IMR-90 (cell line): Measurements from ENCODE around the gene ARMH4. TPM values are rescaled to one million over a fixed set of nuclear protein-coding genes. Genes with fewer than 3 reads are reported as not detected.

Experiments used
- MXI1 ChIP-seq: IDR thresholded peaks from 2 replicates; pipeline ENCODE4 v1.6.1; 2012; ENCODE audit warnings: low read depth, mild to moderate bottlenecking, low read length, moderate library complexity, borderline replicate concordance
- RAD21 ChIP-seq: IDR thresholded peaks from 2 replicates; pipeline ENCODE4 v1.6.1; 2012; ENCODE audit warnings: low read length, improper control_type of control experiment
- RCOR1 ChIP-seq: IDR thresholded peaks from 2 replicates; pipeline ENCODE4 v1.6.1; 2012; ENCODE audit warnings: mild to moderate bottlenecking, low read length, improper control_type of control experiment; ENCODE audit not compliant: insufficient replicate concordance
- USF2 ChIP-seq: fragments of 150-350 bp; IDR thresholded peaks from 2 replicates; pipeline ENCODE4 v1.6.1; 2017; ENCODE audit warnings: mild to moderate bottlenecking, antibody characterized with exemption, low read length, low read depth
- polyA plus RNA-seq, 3 experiments: library from polyadenylated mRNA; depleted of rRNA; stranded (reverse); fragments of >200 nt; gene quantifications; 2 replicates each; pipeline ENCODE4 v1.2.3, GENCODE V29; 2012; ENCODE audit warnings: low replicate concordance in 1 of 3
- total RNA-seq: library from RNA; depleted of rRNA; stranded (reverse); fragments of >200 nt; gene quantifications from 2 replicates; pipeline ENCODE4 v1.2.3, GENCODE V29; 2012
- TF ChIP-seq, protein P1 (sequence below): conservative IDR thresholded peaks from 2 replicates; pipeline ENCODE4 v1.5.1; 2012; ENCODE audit warnings: mild to moderate bottlenecking, low read depth, low read length, improper control_type of control experiment

Gene ARMH4
- total and polyA plus RNA-seq, 2 of the 4 experiments (the other 2 are of a cell fraction): 4.6 to 5.6 TPM

DNA sequence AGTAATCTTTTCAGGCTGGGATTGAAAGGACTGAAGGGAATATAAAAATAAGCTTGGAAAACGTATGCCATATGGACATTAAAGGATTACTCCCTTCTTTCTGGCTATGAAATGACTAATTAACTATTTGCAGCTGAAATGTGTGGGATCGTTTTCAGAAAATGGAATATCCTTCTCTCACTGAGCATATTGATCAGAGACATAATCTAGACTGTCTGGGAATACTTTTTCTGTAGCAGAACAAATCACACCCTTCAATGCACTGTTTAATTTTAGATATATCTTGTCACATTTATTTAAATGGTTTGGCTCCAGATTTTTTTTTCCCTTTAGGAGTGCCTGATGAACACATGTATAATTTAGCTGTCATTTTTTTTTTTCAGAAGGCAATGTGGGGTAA lies 37.2 kb upstream of the ARMH4 start (continued):
- TF ChIP-seq, protein P1, sequence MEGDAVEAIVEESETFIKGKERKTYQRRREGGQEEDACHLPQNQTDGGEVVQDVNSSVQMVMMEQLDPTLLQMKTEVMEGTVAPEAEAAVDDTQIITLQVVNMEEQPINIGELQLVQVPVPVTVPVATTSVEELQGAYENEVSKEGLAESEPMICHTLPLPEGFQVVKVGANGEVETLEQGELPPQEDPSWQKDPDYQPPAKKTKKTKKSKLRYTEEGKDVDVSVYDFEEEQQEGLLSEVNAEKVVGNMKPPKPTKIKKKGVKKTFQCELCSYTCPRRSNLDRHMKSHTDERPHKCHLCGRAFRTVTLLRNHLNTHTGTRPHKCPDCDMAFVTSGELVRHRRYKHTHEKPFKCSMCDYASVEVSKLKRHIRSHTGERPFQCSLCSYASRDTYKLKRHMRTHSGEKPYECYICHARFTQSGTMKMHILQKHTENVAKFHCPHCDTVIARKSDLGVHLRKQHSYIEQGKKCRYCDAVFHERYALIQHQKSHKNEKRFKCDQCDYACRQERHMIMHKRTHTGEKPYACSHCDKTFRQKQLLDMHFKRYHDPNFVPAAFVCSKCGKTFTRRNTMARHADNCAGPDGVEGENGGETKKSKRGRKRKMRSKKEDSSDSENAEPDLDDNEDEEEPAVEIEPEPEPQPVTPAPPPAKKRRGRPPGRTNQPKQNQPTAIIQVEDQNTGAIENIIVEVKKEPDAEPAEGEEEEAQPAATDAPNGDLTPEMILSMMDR: no peak
- TF ChIP-seq RCOR1: no peak
- TF ChIP-seq MXI1: no peak
- no peak for TF ChIP-seq RAD21
- no peak for TF ChIP-seq USF2
